ENCODE results near the gene LCMT1.
"Not testable (repeated sequence)": the region's sequence is repeated elsewhere in the genome, so short reads cannot be mapped to it uniquely, and the experiment has no call there.

DNA sequence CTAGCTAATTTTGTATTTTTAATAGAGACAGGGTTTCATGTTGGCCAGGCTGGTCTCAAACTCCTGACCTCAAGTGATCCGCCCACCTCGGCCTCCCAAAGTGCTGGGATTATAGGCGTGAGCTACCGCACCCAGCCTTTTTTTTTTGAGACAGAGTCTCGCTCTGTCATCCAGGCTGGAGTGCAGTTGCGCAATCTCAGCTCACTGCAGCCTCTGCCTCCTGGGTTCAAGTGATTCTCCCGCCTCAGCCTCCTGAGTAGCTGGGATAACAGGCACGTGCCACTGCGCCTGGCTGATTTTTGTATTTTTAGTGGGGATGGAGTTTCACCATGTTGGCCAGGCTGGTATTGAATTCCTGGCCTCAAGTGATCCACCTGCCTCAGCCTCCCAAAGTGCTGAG is 56.4 kb downstream of the LCMT1 start:
- TF ChIP-seq JAZF1 (CRISPR knock-in tag; IDR thresholded peaks at IDR 0.05); NR2C2 (CRISPR knock-in tag; IDR thresholded peaks at IDR 0.05); NR3C1 (CRISPR knock-in tag; conservative IDR thresholded peaks at IDR 0.05; ENCODE audit: low read depth); CREB1 (CRISPR knock-in tag; IDR thresholded peaks at IDR 0.05); ZNF423 (CRISPR knock-in tag; IDR thresholded peaks at IDR 0.05); JUN (CRISPR knock-in tag; IDR thresholded peaks at IDR 0.05); ATF1 (CRISPR knock-in tag; IDR thresholded peaks at IDR 0.05): not testable (repeated sequence)
- TF ChIP-seq, protein P1, sequence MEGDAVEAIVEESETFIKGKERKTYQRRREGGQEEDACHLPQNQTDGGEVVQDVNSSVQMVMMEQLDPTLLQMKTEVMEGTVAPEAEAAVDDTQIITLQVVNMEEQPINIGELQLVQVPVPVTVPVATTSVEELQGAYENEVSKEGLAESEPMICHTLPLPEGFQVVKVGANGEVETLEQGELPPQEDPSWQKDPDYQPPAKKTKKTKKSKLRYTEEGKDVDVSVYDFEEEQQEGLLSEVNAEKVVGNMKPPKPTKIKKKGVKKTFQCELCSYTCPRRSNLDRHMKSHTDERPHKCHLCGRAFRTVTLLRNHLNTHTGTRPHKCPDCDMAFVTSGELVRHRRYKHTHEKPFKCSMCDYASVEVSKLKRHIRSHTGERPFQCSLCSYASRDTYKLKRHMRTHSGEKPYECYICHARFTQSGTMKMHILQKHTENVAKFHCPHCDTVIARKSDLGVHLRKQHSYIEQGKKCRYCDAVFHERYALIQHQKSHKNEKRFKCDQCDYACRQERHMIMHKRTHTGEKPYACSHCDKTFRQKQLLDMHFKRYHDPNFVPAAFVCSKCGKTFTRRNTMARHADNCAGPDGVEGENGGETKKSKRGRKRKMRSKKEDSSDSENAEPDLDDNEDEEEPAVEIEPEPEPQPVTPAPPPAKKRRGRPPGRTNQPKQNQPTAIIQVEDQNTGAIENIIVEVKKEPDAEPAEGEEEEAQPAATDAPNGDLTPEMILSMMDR (IDR thresholded peaks at IDR 0.05) = not testable (repeated sequence)
- TF ChIP-seq, protein P2, sequence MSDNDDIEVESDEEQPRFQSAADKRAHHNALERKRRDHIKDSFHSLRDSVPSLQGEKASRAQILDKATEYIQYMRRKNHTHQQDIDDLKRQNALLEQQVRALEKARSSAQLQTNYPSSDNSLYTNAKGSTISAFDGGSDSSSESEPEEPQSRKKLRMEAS (CRISPR knock-in tag; IDR thresholded peaks at IDR 0.05) = not testable (repeated sequence)
- TF ChIP-seq, protein P3, sequence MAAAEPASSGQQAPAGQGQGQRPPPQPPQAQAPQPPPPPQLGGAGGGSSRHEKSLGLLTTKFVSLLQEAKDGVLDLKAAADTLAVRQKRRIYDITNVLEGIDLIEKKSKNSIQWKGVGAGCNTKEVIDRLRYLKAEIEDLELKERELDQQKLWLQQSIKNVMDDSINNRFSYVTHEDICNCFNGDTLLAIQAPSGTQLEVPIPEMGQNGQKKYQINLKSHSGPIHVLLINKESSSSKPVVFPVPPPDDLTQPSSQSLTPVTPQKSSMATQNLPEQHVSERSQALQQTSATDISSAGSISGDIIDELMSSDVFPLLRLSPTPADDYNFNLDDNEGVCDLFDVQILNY (CRISPR knock-in tag; IDR thresholded peaks at IDR 0.05) = not testable (repeated sequence)
- TF ChIP-seq, protein P4, sequence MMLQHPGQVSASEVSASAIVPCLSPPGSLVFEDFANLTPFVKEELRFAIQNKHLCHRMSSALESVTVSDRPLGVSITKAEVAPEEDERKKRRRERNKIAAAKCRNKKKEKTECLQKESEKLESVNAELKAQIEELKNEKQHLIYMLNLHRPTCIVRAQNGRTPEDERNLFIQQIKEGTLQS (CRISPR knock-in tag; conservative IDR thresholded peaks at IDR 0.05) = not testable (repeated sequence)
- TF ChIP-seq, protein P5, sequence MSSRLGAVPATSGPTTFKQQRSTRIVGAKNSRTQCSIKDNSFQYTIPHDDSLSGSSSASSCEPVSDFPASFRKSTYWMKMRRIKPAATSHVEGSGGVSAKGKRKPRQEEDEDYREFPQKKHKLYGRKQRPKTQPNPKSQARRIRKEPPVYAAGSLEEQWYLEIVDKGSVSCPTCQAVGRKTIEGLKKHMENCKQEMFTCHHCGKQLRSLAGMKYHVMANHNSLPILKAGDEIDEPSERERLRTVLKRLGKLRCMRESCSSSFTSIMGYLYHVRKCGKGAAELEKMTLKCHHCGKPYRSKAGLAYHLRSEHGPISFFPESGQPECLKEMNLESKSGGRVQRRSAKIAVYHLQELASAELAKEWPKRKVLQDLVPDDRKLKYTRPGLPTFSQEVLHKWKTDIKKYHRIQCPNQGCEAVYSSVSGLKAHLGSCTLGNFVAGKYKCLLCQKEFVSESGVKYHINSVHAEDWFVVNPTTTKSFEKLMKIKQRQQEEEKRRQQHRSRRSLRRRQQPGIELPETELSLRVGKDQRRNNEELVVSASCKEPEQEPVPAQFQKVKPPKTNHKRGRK (CRISPR knock-in tag; IDR thresholded peaks at IDR 0.05; ENCODE audit: borderline replicate concordance) = not testable (repeated sequence)
